ENCODE data around the gene CCL8.

Gene CCL8

DNA sequence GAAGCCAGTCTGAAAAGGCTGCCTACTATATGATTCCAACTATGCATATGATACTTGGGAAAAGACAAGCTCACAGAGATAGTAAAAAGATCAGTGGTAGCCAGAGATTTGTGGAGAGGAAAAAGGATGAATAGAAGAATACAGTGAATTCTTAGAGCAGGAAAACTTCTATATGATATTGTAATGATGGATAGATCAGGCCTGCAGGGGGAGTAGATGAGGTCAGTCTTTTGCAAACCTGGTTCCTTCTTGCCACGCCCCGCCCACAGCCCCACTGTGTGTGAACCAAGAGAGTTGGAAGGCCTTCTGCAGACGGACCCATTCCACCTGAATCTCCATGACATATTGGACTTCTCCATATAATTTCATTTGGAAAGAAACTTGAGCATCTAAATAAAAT, 761 bp upstream of the CCL8 start:
- peak; percentile 18 for DNase-seq

DNA sequence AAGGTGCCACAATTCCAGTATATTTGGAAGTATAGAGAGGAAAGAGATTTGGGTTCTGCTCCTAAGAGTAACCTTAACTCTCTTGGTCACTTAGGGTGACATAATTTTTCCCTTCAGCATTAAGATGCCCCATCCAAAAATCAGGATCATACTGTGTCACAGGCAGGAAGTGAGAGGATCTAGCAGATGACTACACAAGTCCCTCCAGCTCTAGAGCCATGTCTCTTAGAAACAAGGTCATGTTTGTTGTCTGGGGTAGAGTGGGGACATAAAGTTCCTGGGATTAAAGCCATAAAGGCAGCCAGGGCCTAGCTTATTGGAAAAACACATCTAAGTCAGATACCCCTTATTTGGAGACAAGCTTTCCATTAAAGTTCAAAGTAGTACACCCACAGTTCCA, 2.7 kb downstream of the CCL8 start:
- no peak for DNase-seq

DNA sequence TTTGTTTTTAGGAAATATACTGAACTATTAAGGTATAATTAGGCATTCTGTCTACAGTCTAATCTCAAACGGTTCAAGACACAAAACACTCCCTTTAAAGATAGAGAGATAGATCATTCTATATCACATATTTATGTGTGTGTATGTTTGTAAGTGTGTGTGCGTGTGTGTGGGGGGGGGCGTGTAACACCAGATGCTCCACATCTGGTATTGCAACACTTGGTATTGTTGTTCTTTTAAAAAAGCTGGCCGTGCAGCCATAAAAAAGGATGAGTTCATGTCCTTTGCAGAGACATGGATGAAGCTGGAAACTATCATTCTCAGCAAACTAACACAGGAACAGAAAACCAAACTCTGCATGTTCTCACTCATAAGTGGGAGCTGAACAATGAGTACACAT, 8.3 kb downstream of the CCL8 start:
- peak; percentile 29 for DNase-seq

DNA sequence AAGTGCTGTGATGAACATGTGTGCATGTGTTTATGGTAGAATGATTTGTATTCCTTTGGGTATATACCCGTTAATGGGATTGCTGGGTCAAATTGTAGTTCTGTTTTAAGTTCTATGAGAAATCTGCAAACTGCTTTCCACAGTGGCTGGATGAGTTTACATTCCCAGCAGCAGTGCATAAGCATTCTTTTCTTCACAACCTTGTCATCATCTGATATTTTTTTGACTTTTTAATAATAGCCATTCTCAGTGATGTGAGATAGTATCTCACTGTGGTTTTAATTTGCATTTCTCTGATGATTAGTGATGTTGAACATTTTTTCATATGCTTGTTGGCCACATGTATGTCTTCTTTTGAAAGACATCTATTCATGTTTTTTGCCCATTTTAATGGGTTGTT, 18.5 kb downstream of the CCL8 start:
- no peak for DNase-seq

DNA sequence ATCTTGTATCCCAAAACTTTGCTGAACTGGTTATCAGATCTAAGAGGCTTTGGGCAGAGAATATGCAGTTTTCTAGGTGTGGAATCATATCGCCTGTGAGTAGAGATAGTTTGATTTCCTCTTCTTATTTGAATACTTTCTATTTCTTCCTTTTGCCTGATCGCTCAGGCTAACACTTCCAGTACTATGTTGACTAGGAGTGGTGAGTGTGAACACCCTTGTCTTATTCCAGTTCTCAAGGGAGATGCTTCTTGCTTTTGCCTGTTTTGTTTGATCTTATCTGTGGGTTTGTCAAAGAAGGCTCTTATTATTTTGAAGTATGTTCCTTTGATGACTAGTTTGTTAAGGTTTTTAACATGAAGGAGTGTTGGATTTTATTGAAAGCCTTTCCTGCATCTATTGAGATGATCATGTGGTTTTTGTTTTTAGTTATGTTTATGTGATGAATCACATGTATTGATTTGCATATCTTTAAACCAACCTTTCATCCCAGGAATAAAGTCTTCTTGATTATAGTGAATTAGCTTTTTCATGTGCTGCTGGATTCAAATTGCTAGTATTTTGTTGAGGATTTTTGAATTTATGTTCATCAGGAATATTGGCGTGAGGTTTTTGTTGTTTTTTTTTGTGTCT, 20.0 kb downstream of the CCL8 start:
- no peak for DNase-seq

DNA sequence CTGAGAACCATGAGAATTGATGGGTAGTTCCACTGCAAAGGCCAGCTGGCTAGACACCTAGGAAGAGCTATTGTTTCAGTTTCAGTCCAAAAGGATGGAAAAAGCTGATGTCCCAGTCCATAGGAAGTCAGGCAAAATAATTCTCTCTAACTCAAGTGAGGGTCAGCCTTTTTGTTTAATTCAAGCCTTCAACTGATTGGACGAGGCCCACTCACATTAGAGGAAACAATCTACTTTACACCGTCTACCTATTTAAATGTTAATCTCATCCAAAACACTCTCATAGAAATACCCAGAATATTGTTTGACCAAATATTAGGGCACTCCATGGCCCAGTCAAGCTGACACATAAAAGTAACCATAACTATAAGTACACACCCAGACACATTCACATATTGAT, 22.7 kb downstream of the CCL8 start:
- DNase-seq, result no peak

DNA sequence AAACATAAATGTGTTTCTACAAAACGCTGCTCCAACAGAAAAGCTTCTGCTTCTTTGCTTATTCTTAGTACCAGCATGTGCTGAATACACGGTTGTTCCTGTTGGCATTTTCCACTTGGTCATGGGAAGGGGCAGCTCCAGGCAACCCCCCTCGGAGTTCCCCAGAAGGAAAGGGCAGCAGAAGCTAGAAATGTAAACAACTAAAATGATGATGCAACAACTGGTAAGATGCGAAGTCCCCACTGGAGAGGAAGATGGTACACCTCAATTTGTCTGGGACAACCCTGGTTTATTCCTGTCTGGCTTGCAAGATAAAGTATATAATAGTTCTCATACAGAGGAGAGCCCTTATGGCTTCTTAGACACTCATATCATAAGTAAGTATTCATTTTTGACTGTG, 27.8 kb downstream of the CCL8 start:
- no peak for DNase-seq

DNA sequence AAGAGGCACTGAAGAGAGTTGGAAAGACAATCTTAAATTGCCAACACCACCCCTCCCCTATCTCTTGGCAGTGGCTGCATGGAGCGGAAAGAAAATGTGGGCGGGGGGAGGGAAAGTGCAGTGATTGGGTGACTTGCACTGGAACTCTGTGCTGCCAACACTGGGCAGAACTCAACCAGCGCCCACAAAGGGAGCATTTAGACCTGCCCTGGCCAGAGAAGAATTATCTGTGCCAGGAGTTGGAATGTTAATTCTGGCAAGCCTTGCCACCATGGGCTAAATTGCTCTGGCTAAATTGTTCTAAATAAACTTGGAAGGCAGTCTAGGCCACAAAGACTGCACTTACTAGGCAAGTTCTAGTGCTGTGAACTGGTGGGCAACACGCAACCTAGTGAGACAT, 30.5 kb downstream of the CCL8 start:
- no peak for DNase-seq

DNA sequence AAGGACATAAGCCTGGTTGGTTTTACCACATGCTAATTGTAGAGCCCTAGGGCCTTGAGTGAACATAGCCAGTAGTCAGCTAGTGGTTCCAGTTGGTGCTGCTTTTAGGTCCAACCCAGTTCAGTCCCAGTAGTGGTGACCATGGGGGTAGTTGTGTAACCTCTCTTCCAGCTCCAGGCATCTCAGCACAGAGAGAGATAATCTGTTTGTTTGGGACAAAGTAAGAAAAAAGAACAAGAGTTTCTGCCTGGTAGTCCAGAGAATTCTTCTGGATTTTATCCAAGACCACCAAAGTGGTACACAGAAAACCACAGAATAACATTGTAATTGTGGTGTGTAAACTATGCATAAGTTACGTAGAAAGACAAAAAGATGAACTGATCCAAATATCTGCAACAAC, 31.9 kb downstream of the CCL8 start:
- DNase-seq, result no peak

DNA sequence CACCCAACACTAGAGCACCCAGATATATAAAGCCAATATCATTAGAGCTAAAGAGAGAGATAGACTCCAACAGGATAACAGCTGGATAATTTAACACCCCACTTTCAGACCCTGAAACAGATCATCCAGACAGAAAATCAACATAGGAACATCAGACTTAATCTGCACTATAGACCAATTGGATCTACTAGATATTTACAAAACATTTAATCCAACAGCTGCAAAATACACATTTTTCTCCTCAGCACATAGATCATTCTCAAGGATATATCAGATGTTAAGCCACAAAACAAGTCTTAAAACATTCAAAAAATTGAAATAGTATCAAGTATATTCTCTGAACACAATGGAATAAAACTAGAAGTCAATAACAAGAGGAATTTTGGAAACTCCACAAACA, 33.0 kb downstream of the CCL8 start:
- no peak for DNase-seq

DNA sequence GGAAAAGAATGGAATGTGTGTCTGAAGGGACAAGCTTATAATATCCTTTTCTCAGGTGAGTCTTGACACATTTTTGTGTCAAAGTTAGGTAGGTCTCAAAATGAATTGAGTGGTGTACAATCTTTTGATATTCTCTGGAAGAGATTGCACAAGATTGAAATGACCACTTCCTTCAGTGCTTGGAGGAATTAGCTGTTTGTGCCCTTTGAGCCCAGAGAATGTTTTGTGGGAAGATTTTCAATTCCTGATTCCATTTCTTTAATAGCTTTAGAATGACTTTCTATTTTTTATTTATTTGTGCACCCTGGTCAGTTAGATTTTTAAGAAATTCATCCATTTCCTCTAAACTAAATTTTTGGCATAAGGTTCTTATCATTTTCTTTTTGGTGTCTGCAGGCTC, 35.4 kb downstream of the CCL8 start:
- peak; percentile 25 for DNase-seq

DNA sequence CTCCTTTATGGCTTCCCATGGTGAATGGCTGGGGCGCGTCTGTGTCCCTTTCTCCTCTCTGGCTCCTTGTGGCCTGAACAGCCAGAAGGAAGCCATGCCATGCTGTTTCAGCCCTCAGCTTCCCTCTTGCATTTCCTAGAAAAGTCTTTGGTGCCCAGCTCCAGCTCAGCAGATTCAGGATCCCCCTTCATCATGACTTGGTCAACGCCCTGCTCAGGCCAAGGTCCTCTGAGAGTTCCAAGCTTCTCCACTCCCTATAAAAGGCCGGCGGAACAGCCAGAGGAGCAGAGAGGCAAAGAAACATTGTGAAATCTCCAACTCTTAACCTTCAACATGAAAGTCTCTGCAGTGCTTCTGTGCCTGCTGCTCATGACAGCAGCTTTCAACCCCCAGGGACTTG, 37.0 kb downstream of the CCL8 start, which contains the start of gene CCL13:
CCL13 (plus strand) TSS at position 287 of the 400 bp plus-strand sequence; CDS start at position 334, 47 bp downstream.
- no peak for DNase-seq

DNA sequence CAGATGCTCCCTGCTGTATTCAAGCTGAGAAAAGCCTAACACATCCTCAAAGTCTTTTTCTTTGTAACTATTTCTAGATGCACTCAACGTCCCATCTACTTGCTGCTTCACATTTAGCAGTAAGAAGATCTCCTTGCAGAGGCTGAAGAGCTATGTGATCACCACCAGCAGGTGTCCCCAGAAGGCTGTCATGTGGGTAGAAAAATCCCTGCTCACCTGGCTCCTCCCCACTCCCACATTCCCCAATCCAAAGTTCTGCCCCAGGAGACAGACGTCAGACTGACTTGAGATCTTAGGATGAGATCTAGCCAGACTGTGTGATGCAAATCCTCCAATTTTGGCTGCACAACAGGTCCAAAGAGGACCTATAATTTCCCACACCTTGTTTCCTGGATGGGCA, 38.2 kb downstream of the CCL8 start:
- no peak for DNase-seq

DNA sequence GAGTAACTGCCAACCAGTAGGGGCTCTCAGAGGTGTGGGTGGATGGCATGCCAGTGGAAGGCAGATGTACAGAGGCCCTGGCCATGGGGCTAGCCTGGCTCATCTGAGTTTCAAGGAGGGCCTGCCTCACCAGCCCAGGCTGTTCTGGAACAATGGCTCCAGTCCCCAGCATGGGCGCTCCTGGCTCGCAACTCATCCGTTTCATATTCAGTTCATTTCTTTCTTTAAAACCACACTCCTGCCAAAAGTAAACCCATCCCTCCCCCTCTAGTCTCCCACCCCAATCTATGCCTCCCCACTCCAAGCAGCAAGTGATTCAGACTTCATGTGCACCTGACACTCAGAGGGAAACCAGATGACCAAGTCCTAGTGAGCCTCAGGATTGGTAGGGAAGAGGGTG, 39.4 kb downstream of the CCL8 start:
- no peak for DNase-seq

DNA sequence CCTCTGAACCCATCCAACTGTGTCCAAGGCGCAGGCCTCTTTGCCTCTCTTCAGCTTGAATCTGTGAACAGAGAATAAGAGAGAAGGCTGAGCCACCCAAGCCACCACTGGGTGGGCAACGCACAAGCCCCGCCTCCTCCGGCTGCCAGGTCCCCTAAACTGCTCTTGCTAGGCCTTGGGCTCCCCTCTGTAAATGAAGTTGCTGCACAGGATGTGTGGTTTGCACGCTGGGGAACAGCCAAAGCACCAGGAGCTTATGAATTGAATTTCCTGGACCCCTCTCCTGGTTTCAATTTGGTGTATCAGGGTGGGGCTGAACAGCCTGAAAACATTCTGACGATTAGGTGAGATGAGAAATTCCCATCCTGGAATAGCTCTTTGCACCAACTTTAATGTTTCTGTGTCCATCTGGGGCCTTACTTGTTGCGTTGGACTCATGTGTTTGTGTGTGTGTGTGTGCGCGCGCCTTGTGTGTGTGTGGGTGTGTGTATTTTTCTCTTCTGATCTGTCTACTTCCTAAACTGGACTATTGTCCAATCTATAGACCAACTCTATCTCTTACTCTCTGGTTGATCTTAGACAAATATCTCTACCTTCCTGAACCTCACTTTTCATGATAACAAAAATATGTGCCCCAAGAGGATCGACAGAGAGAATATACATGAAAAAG, 41.5 kb downstream of the CCL8 start:
- no peak for DNase-seq

DNA sequence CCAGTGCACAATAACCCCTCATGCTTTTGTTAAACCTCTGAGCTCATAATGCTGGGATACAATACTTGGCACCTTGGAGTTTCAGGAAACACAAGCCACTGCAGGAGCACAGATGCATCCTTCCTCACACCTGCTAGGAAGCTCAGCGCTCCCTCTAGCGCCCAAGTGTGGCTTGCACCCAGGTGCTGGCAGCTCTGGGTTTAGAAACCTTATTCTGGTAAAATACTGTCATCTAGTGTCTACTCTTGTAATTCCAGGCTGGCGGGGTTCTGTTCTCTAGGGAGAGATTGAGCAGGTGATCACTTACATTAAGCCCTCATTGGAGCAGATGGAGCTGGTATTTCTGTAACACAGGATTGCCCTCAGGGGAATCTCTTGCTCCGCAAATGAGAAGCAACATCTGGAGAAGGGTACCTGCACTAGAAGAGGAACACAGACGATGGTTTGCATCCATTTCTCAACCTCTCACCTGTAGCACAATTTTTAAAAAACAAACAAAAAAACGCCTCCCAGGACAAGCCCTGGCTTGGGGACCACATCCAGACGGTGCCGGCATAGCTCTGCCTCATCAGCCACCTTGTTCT, 42.3 kb downstream of the CCL8 start:
- DNase-seq, result peak; percentile 82

DNA sequence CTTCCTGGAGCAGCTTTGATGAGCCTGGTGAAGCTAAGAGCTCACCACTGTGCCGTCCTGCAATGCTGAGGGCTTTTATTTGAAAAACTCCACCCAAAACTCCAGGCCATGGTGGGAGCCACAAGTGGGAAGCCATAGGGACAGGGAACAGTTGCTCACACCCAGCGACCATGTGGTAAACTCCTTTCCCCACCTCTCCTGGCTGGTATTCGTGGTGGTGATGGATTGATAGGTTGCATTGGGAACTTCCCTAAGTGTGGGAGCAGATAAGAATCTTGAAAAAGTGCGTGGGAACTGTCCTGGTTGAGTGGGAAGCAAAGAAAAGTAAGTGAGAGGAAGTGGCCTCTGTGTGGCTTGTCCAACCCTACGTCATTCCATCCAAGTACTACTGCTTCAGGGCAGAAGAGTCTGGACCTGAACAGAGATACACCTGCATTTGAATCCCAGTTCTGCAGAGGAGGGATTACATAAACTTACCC, 44.0 kb downstream of the CCL8 start, which contains the start of gene CCL1:
CCL1 (minus strand) TSS at position 51 of the 479 bp plus-strand sequence. CDS start 72 bp downstream, outside the sequence.
- DNase-seq, result no peak

DNA sequence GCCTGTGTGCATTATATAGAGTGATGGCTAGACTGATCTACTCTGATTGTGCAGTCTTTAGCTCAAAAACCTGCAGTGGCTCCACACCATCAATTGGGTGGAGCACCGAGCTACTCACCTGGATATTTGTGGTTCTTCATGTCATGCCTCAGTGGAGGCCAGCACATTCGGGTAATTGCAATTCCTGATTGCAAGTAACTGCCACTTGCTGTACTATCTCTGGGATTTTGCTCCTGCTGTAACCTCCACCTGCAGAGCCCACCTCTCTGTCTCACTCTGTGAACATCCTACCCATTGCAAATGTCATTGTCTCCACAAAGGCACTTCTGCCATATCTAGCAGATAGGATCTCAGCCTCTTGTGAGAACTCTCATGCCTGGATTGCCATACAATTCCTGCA, 45.5 kb downstream of the CCL8 start:
- DNase-seq, result no peak

DNA sequence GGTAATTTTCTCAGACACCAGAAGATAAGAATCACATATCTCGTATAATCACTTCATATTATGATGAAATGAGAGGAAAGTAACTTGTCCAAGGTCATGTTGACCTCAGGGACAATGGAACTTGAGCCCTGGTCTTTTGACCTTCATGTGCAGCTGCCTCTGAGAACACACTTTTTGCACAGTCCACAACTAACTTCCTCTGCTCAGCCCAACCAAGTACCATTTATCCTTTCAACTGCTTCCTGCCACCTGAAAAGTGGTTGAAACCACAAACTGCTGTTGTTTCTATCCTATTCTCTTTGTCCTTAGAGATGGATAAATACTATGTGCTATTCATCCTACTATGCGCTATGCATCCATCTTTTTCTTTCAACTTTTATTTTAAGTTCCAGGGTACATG, 46.1 kb downstream of the CCL8 start:
- peak; percentile 75 for DNase-seq

DNA sequence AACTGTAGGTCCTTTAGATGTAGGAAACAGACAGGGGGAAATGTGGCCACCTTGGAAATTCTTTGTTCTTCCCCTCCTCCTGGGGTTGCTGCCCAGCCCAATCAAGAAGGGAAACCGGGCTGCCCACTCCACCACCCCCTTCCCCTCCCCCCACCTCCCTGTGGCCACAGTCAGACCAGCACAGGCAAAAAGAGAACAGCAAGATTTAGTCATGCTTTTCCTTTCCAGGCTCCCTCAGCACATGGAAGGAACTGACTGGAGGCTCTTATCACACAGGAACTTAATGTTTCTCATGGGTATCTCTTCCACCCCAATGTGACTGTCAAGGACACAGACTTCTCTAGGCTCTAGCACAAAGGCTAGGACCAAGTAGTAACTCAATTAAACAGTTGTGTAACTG, 46.8 kb downstream of the CCL8 start:
- DNase-seq, result peak; percentile 73

DNA sequence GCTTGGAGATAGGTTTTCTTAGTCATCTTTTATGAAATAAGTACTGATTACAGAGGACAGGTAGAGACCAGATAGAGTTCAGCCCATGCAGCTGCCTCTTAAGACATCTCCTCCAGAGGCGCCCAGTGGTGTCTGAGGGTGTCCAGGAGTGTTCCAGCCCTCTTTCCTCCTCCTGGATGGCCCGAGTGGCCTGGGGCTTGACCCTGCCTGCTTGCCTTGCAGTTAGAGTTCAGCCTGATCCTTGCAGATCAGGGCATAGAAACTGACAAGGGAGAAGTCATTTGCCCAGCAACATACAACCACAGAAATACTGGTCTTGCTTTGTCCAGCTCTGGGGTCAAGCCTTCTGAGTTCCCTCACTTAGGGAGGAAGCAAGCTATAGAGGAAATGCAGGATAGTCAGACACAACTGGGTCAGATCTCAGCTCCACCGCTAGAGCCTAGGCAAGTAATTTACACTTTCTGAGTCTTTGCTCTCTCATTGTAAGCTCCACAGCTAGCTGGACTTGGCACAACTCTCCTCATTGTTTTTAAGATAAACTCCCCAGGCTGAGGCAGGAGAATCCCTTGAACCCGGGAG, 47.4 kb downstream of the CCL8 start:
- peak; percentile 69 for DNase-seq

DNA sequence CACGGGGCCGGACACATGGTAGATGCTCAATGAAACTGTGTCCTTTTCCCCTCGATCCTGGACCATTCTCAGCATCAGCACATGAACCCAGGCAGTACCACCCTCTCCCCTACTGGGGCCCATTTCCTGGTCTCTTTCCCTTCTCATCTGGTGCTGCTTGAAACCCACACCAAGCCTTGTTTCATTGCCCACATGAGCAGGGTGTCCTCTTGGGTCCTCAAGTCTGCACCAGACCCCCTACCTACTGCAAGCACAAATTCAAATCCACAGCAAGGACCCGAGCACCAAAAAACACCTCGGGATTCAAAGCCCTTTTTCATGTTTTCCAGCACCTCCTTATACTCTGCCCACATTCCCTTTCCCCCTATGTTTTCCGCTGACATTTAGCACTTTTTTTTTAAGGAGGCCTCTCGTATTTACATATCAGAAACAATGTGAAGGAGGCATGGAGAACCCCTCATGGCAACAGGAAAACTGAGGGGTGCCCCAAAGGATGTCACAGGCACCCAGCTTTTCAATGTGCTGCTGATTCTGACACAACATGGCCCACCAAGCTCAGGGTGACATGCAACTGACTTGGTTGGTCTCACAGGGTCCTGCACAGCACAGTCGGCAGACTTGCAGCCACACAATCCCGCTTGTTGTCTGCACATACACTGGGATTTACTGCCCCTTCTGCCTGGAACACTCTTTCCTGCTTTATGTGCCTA, 48.4 kb downstream of the CCL8 start:
- no peak for DNase-seq

Data from MV-4-11 (cell line).